CD4-positive, CD25-positive, alpha-beta regulatory T cell (primary cell): ENCODE measurements around the gene CBLN3. TPM values are rescaled to one million over a fixed set of nuclear protein-coding genes. Genes with fewer than 3 reads are reported as not detected.
A peak's percentile ranks its signal among the peaks of the same experiment; 100 is the strongest.

ENCODE experiments used
- ATAC-seq, 2 donors: fragments of 150-1000 bp; cut with Tn5 transposase; one replicate each; pipeline ENCODE4 v1.10.0; 2021; ENCODE audit warnings: low read depth in 2 of 2, moderate number of reproducible peaks in 2 of 2, moderate library complexity in 1 of 2
- DNase-seq, 3 donors: peaks; one replicate each; pipeline versions ENCODE4 v3.0.0 to v3.0.0-alpha.2; 2012 to 2022; ENCODE audit warnings: mixed read lengths in 1 of 3
- H3K27ac ChIP-seq: one replicate; pipeline ENCODE4 v1.7.0; 2013; ENCODE audit warnings: mild to moderate bottlenecking, low read length; ENCODE audit not compliant: insufficient read depth, poor library complexity, severe bottlenecking
- H3K27me3 ChIP-seq: one replicate; pipeline ENCODE4 v1.7.0; 2013; ENCODE audit warnings: low read length; ENCODE audit not compliant: control insufficient read depth, insufficient read depth
- H3K36me3 ChIP-seq: one replicate; pipeline ENCODE4 v1.7.0; 2013; ENCODE audit warnings: mild to moderate bottlenecking, low read length, moderate library complexity; ENCODE audit not compliant: control insufficient read depth, insufficient read depth
- H3K4me1 ChIP-seq: 2 replicates; pipeline ENCODE4 v1.7.0; 2013; ENCODE audit warnings: mild to moderate bottlenecking, low read length; ENCODE audit not compliant: insufficient read depth, control insufficient read depth, poor library complexity, severe bottlenecking
- H3K4me3 ChIP-seq: one replicate; pipeline ENCODE4 v1.7.0; 2013; ENCODE audit warnings: low read depth, mild to moderate bottlenecking, low read length, moderate library complexity
- H3K9me3 ChIP-seq, 2 experiments: 1 replicate in 1 of 2; 2 replicates in 1 of 2; pipeline ENCODE4 v1.7.0; 2013; ENCODE audit warnings: low read length in 2 of 2, mild to moderate bottlenecking in 1 of 2, moderate library complexity in 1 of 2; ENCODE audit not compliant: control insufficient read depth in 2 of 2
- H3K27ac Mint-ChIP-seq, 3 donors: one replicate each; pipeline ENCODE4 v1.8.0; 2020 to 2022; ENCODE audit warnings: mild to moderate bottlenecking in 3 of 3, mixed read lengths in 3 of 3, moderate library complexity in 2 of 3
- H3K27me3 Mint-ChIP-seq: one replicate; pipeline ENCODE4 v1.8.0; 2022; ENCODE audit warnings: mild to moderate bottlenecking, mixed read lengths
- H3K36me3 Mint-ChIP-seq: one replicate; pipeline ENCODE4 v1.8.0; 2020; ENCODE audit warnings: mixed read lengths
- H3K4me1 Mint-ChIP-seq, 4 donors: one replicate each; pipeline ENCODE4 v1.8.0; 2020 to 2022; ENCODE audit warnings: mixed read lengths in 4 of 4, mild to moderate bottlenecking in 1 of 4
- H3K4me3 Mint-ChIP-seq, 4 donors: one replicate each; pipeline ENCODE4 v1.8.0; 2020 to 2022; ENCODE audit warnings: mild to moderate bottlenecking in 4 of 4, mixed read lengths in 4 of 4, moderate library complexity in 3 of 4
- H3K9me3 Mint-ChIP-seq, 7 donors: one replicate each; pipeline ENCODE4 v1.8.0; 2020 to 2022; ENCODE audit warnings: mixed read lengths in 7 of 7, mild to moderate bottlenecking in 3 of 7, moderate library complexity in 2 of 7
- polyA plus RNA-seq, 4 donors: library from polyadenylated mRNA; unstranded; fragments of 300-500 nt; fragmentation: Illumina TruSeq; gene quantifications; one replicate each; pipeline ENCODE4 v1.2.3, GENCODE V29; 2021
- total RNA-seq: library from RNA; stranded (reverse); gene quantifications from one replicate; pipeline ENCODE4 v1.2.3, GENCODE V29; 2022

The CBLN3 gene
- total and polyA plus RNA-seq, 5 donors from 2014 or later = 0.10 to 3.2 (median 0.11) TPM

DNA sequence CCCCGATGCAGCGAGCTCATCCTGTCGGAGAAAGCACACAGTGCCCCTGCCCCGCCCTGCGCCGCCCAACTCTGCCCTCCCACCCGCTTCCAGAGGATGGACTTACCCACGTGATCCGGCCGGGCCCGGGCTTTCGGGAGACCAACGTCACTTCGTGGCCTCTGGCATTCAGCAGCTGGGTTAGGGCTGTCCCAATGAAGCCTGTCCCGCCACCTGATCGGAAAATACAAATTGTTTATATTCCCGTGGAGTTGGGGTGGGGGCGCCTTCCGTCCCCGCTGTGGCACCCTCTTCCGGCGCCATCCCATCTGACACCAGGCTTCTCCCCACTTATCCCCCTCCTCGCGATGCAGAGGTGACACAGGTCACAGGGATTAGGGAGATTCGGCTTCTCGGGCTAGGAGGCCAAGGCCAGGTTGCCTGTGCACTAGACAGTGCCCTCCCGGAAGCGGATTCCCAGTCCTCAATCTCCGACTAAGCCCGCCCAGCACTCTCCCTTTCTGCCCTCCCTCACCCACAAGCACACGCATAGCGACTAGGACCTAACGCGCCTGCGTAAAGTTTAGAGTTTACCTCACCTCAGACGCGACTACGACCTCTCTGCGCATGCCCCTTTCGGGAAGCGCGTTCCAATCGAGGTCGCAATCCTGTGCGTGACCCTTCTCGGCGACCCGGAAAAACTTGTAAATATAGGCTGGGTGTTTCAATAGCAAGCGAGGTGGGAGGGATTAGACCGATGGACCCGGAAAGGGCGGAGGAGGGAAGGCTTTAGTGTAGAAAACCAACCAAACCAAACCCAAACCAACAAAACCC, 13.0 kb upstream of the CBLN3 start, which contains the start of gene SDR39U1:
TSS of gene SDR39U1 (minus strand) at position 537 of the 813 bp plus-strand sequence. CDS start at position 530, 7 bp downstream.
- Histone ChIP-seq H3K36me3 (peaks cover 32% of the 10 kb centered on the region), H3K4me3 (peak within 1 kb of the TSS; percentile 95), H3K27ac (peak within 1 kb of the TSS; percentile 96), H3K4me1 (peaks cover 19% of the 10 kb centered on the region), H3K27me3 (no peaks in the 10 kb centered on the region), H3K9me3 (no peaks in the 10 kb centered on the region)
- peaks cover 0 to 7% (median 0%) of the 10 kb centered on the region in 7 donors for H3K9me3 Mint-ChIP-seq
- DNase-seq (peak; percentile 96 to 100 (median 98)), ATAC-seq (peak; percentile 91 to 92)
- H3K4me1 Mint-ChIP-seq = peaks cover 12 to 52% (median 25%) of the 10 kb centered on the region in 4 donors
- no peaks in the 10 kb centered on the region for H3K27me3 Mint-ChIP-seq
- peaks cover 26% of the 10 kb centered on the region for H3K36me3 Mint-ChIP-seq
- H3K4me3 Mint-ChIP-seq = peak within 1 kb of the TSS; percentile 92 to 95 (median 94)
- peak within 1 kb of the TSS; percentile 95 to 99 (median 98) for H3K27ac Mint-ChIP-seq

DNA sequence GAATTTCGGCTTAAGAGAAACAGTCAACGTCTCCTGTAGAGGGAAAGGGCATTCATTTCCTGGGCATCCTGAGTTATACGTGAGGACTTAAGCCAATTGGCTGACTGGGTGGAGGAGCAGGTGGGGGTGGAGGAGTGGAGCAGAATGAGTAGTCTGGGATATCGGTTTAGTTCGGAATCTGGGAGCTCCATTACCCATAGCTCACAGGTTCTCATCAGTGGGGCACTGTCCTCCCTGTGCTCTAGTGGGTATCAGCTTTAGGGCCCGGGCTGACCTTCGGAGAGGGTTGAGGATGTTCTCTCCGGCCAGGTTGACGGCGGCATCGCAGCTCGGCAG, 12.4 kb upstream of the CBLN3 start:
- H3K27me3 ChIP-seq = no peaks in the 10 kb centered on the region
- no peak for ATAC-seq
- no peak for DNase-seq
- Mint-ChIP-seq H3K4me1 (peaks cover 15 to 58% (median 28%) of the 10 kb centered on the region in 4 donors), H3K27me3 (no peaks in the 10 kb centered on the region), H3K9me3 (peaks cover 0 to 7% (median 0%) of the 10 kb centered on the region in 7 donors), H3K4me3 (peak overlapping the region; percentile 92 to 95 (median 94)), H3K36me3 (peaks cover 27% of the 10 kb centered on the region), H3K27ac (peak overlapping the region; percentile 95 to 99 (median 98))
- H3K36me3 ChIP-seq = peaks cover 34% of the 10 kb centered on the region
- H3K27ac ChIP-seq = peak overlapping the region; percentile 96
- H3K4me3 ChIP-seq = peak overlapping the region; percentile 81
- H3K9me3 ChIP-seq = no peaks in the 10 kb centered on the region
- peaks cover 25% of the 10 kb centered on the region for H3K4me1 ChIP-seq

DNA sequence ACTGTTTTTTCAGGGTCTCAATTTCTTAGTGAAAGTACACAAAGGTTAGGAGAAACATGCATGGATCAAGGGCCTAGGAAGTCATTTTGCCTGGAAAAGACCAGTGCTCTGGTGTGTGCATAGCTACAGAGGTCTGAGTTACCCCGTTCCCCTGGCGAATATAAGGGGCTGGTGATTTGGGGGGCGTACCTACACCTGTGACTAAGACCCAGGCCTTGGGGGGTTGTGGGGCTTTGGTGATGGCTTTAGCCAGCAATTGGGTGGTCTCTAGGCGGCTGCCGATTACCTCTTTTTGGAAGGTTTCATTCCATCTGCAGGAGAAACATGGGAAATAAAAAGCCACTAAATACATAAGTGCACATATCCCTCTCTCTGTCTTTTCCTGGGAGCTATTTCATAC, 12.0 kb upstream of the CBLN3 start:
- peaks cover 31% of the 10 kb centered on the region for H3K36me3 Mint-ChIP-seq
- DNase-seq (no peak), ATAC-seq (no peak)
- H3K9me3 Mint-ChIP-seq = peaks cover 0 to 7% (median 0%) of the 10 kb centered on the region in 7 donors
- peaks cover 28% of the 10 kb centered on the region for H3K4me1 ChIP-seq
- H3K27me3 ChIP-seq = no peaks in the 10 kb centered on the region
- H3K9me3 ChIP-seq = no peaks in the 10 kb centered on the region
- peak overlapping the region; percentile 81 for H3K4me3 ChIP-seq
- peak overlapping the region; percentile 95 to 99 (median 98) for H3K27ac Mint-ChIP-seq
- peaks cover 34% of the 10 kb centered on the region for H3K36me3 ChIP-seq
- H3K27ac ChIP-seq = peak overlapping the region; percentile 96
- peak overlapping the region; percentile 92 to 95 (median 94) for H3K4me3 Mint-ChIP-seq
- no peaks in the 10 kb centered on the region for H3K27me3 Mint-ChIP-seq
- peaks cover 19 to 62% (median 32%) of the 10 kb centered on the region in 4 donors for H3K4me1 Mint-ChIP-seq

DNA sequence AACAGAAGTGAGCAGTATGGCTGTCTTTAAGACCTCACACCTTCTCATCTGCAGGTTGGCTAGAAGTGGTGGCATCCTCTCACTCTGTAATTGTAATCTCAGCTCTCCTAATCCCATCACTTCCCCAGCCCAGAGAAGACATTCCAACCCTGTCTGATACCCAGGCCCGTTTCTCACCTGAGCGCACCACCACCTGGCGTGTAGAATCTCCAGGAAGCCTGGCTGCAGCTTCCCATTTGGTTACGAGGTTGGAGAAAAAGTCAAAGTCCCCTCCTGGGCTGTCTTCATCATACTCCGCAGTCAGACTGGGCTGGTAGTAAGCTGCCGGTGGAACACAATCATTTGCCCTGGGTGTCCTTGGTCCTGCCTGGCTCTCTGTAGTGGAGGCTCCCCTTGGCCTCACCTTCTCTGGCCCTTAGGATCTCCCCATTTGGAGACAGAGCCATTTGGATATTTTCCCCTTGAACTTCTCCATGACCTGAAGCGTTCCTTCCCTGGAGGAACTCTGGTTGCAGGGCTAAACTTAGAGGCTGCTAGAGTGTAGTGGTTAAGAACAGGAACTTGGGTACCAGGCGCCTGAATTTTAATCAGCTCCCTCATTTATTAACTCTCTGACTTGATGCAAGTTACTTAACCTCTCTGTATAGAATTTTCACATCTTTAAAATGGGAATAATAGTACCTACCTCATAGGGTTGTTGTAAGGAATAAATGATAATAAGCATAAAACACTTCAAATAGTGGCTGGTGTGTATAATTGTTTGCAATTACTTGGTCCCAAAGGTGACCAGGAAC, 11.3 kb upstream of the CBLN3 start:
- ATAC-seq (no peak), DNase-seq (no peak)
- Histone ChIP-seq H3K27me3 (no peaks in the 10 kb centered on the region), H3K9me3 (no peaks in the 10 kb centered on the region), H3K4me3 (no peak overlapping the region), H3K36me3 (peaks cover 39% of the 10 kb centered on the region), H3K4me1 (peaks cover 32% of the 10 kb centered on the region), H3K27ac (peak overlapping the region; percentile 18)
- Mint-ChIP-seq H3K4me1 (peaks cover 20 to 66% (median 33%) of the 10 kb centered on the region in 4 donors), H3K4me3 (peak overlapping the region; percentile 92 to 95 (median 94)), H3K36me3 (peaks cover 33% of the 10 kb centered on the region), H3K27me3 (no peaks in the 10 kb centered on the region), H3K9me3 (peaks cover 0 to 7% (median 0%) of the 10 kb centered on the region in 7 donors), H3K27ac (peak overlapping the region in 2 of 3 donors; percentile 77 to 99)

DNA sequence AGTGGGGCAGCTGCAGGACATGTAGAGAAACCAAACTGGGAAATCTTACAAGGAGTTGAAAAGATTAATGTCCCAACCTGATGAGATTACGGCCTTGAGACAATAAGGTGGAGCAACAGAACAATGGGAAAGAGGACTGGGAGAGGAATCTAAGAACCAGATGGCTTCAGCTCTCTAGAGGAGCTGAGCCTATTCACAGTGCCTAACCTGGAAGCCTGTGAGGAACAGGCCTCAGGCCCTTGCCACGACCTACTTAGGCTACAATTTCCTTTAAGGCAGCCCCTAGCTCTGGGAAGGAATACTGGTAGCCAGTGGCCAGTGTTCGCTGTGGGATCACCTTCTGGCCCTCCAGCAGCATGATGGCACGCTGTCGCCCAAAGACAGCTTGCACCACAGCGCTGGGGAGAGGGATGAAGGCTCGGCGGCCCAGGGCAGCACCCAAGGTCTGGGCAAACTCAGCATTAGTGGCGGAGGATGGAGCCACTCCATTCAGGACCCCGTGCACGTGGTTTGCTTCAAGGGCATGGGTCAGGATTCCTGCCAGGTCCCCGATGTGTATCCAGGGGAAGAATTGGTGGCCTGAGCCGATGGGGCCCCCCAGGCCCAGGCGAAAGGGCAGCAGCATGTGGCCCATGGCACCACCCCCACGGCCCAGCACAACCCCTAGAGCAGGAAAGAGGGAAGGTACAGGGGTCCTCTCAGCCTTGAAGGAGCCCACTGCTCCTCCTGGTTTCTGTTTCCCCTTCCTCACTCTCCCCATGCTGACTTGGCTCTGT, 10.6 kb upstream of the CBLN3 start:
- no peak for DNase-seq
- no peaks in the 10 kb centered on the region for H3K27me3 Mint-ChIP-seq
- H3K4me1 Mint-ChIP-seq = peaks cover 20 to 70% (median 35%) of the 10 kb centered on the region in 4 donors
- peaks cover 0 to 7% (median 0%) of the 10 kb centered on the region in 7 donors for H3K9me3 Mint-ChIP-seq
- Histone ChIP-seq H3K27ac (no peak overlapping the region), H3K4me1 (peaks cover 32% of the 10 kb centered on the region), H3K36me3 (peaks cover 39% of the 10 kb centered on the region), H3K9me3 (no peaks in the 10 kb centered on the region), H3K27me3 (no peaks in the 10 kb centered on the region), H3K4me3 (no peak overlapping the region)
- H3K4me3 Mint-ChIP-seq = peak overlapping the region; percentile 42 to 70 (median 57)
- ATAC-seq = no peak
- H3K27ac Mint-ChIP-seq = peak overlapping the region in 2 of 3 donors; percentile 59 to 75
- H3K36me3 Mint-ChIP-seq = peaks cover 37% of the 10 kb centered on the region

DNA sequence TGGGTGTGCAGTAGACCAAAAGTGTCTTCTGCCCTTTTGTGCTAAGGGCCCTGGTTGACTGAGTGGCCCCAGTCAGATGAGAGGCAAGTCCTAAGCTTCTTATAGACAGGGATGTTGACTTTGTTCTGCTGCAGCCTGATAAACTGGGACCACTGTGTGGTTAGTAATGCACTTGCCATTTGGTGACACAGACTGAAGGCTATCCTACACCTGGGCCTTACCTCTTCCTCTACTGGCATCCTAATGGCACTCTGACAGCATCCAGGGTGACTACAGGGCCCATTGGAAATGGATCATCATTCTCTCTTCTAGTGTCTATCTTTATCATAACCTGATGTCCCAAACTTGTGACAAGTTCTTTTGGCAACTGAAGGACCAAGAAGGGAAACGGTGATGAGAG, 9.8 kb upstream of the CBLN3 start:
- Mint-ChIP-seq H3K4me3 (peak overlapping the region in 2 of 4 donors; percentile 63 to 70), H3K9me3 (peaks cover 0 to 7% (median 0%) of the 10 kb centered on the region in 7 donors), H3K36me3 (peaks cover 38% of the 10 kb centered on the region), H3K27ac (peak overlapping the region; percentile 8 to 59 (median 39)), H3K27me3 (no peaks in the 10 kb centered on the region), H3K4me1 (peaks cover 20 to 72% (median 37%) of the 10 kb centered on the region in 4 donors)
- peaks cover 32% of the 10 kb centered on the region for H3K4me1 ChIP-seq
- H3K27ac ChIP-seq = no peak overlapping the region
- H3K4me3 ChIP-seq = no peak overlapping the region
- no peak for ATAC-seq
- H3K9me3 ChIP-seq = no peaks in the 10 kb centered on the region
- H3K36me3 ChIP-seq = peaks cover 39% of the 10 kb centered on the region
- no peaks in the 10 kb centered on the region for H3K27me3 ChIP-seq
- no peak for DNase-seq
